Common myeloid progenitor, CD34-positive (primary cell): Measurements from ENCODE around the gene LY9.
A peak's percentile ranks its signal among the peaks of the same experiment; 100 is the strongest.

Experiments used
- CTCF ChIA-PET: fragments of 350-600 bp; sonication (Branson Sonifier 250); formaldehyde crosslinking; loops from one replicate; lab custom pipeline; 2021; ENCODE audit warnings: antibody characterized with exemption; lab: Charles Lee
- POLR2A ChIA-PET: fragments of 350-600 bp; sonication (Branson Sonifier 250); formaldehyde crosslinking; loops from one replicate; lab custom pipeline; 2021; ENCODE audit warnings: antibody characterized with exemption; lab: Charles Lee
- DNase-seq, 3 donors: peaks; one replicate each; pipeline versions ENCODE4 v3.0.0 to v3.0.0-alpha.2; 2013
- H3K27ac ChIP-seq, 2 experiments: 1 replicate in 1 of 2; 2 replicates in 1 of 2; pipeline ENCODE4 v1.7.0; 2013; ENCODE audit warnings: inconsistent platforms in 2 of 2, low read length in 2 of 2, mild to moderate bottlenecking in 2 of 2, low read depth in 1 of 2, moderate library complexity in 1 of 2; ENCODE audit not compliant: severe bottlenecking in 2 of 2, insufficient read depth in 1 of 2, poor library complexity in 1 of 2
- H3K27me3 ChIP-seq, 5 experiments: replicated peaks in 2 of 5; 1 replicate in 3 of 5; 2 replicates in 2 of 5; pipeline versions ENCODE4 v1.6.1 to v1.7.0; 2013; ENCODE audit warnings: low read length in 4 of 5, mild to moderate bottlenecking in 2 of 5, moderate library complexity in 2 of 5, inconsistent platforms in 1 of 5; ENCODE audit not compliant: insufficient read depth in 5 of 5, control insufficient read depth in 4 of 5
- H3K36me3 ChIP-seq, 4 experiments: 1 replicate in 2 of 4; 2 replicates in 2 of 4; pipeline versions ENCODE4 v1.6.1 to v1.7.0; 2013; ENCODE audit warnings: low read length in 3 of 4, control low read depth in 1 of 4, mild to moderate bottlenecking in 1 of 4; ENCODE audit not compliant: control insufficient read depth in 4 of 4, insufficient read depth in 4 of 4
- H3K4me1 ChIP-seq, 4 experiments: 1 replicate in 3 of 4; 2 replicates in 1 of 4; pipeline versions ENCODE4 v1.6.1 to v1.7.1; 2013; ENCODE audit warnings: low read length in 3 of 4, mild to moderate bottlenecking in 3 of 4, control low read depth in 1 of 4, inconsistent platforms in 1 of 4, moderate library complexity in 1 of 4; ENCODE audit not compliant: control insufficient read depth in 4 of 4, insufficient read depth in 4 of 4; ENCODE audit errors: control extremely low read depth in 1 of 4
- H3K4me3 ChIP-seq, 7 experiments: 1 replicate in 4 of 7; 2 replicates in 3 of 7; pipeline versions ENCODE4 v1.5.1 to v1.7.0; 2013; ENCODE audit warnings: mild to moderate bottlenecking in 7 of 7, low read length in 6 of 7, moderate library complexity in 6 of 7, inconsistent platforms in 2 of 7, low read depth in 2 of 7, control low read depth in 1 of 7; ENCODE audit not compliant: insufficient read depth in 4 of 7, control insufficient read depth in 1 of 7; ENCODE audit errors: extremely low read depth in 1 of 7
- H3K9me3 ChIP-seq, 5 experiments: 1 replicate in 4 of 5; 2 replicates in 1 of 5; pipeline versions ENCODE4 v1.6.1 to v1.7.1; 2013; ENCODE audit warnings: low read length in 4 of 5, mild to moderate bottlenecking in 2 of 5, inconsistent platforms in 1 of 5, low read depth in 1 of 5, moderate library complexity in 1 of 5; ENCODE audit not compliant: control insufficient read depth in 4 of 5, insufficient read depth in 2 of 5; ENCODE audit errors: control extremely low read depth in 1 of 5
- WGBS: methylation state at CpG from one replicate; pipeline ENCODE4 v1.1.5; 2013; ENCODE audit not compliant: insufficient coverage; 5-methylcytosine and 5-hydroxymethylcytosine counted together

Gene LY9

DNA sequence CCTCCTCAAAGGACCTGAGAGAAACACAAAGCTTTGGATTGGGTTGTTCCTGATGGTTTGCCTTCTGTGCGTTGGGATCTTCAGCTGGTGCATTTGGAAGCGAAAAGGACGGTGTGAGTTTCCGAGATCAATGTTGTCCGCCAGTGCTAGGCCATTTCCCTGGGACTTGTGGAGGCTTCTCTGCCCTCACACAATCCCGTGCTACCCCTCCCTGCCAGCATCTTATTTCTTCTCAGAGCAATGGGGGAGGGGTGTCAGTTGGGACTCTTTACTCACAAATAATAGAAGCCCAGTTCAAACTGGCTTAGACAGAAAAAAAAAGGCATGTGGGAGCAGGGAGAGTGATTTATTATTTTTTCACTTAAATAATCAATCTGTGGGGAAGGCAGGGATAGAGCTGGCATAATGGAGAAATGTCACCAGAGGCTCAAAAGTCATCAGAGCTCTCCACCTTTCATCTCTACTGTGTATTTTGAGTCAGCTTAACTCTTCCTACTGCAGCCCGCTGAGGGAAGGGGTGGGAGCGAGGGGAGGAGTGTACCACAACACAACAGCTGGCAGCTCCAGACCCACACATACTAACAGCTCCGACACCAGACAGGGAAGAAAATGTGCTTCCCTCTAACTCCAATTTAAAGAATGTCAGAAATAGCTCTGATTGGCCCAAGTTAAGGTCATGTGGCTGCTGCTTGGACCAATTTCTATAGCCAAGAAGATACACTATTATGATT lies 22.4 kb downstream of the LY9 start:
- no peak overlapping the region for H3K27ac ChIP-seq
- CTCF ChIA-PET: interaction anchor here (0.9 to 2.1 kb wide), 7 partner anchors 22 to 170 kb away, joined by 3 to 6 read pairs (median 4); partner anchors contain the start of gene LY9

DNA sequence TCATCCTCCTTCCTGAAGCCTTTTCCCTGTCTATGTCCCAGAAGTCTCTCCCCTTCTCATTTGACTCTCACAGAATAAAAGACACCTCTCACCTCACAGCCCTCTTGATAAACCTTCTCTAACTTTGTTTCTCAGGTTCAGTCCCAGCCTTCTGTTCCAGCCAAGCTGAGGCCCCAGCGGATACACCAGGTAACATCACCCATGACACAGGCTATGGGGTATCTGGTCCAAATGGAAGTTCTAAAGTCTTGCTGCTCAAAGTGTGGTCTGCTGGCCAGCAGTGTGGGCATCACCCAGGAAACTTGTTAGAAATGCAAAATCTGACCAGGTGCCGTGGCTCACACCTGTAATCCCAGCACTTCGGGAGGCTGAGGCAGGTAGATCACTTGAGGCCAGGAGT lies 23.2 kb downstream of the LY9 start:
- DNase-seq: no peak
- Histone ChIP-seq H3K27ac (no peak overlapping the region), H3K36me3 (no peaks in the 10 kb centered on the region), H3K27me3 (peaks cover 0 to 4% (median 0%) of the 10 kb centered on the region in 5 experiments), H3K4me3 (no peak overlapping the region), H3K9me3 (no peaks in the 10 kb centered on the region), H3K4me1 (no peaks in the 10 kb centered on the region)
- ChIA-PET CTCF (interaction anchor here (0.9 to 2.5 kb wide), 6 partner anchors 12 to 169 kb away, joined by 3 to 6 read pairs (median 5); partner anchors contain the start of gene LY9), POLR2A (no interaction called here)
- WGBS: 64% methylated on average over 3 of the region's 3 CpGs

More for the DNA sequence above, 22.4 kb downstream of the LY9 start:
- WGBS: 80% methylated on average over 7 of the region's 9 CpGs
- Histone ChIP-seq H3K9me3 (no peaks in the 10 kb centered on the region), H3K4me1 (no peaks in the 10 kb centered on the region), H3K36me3 (no peaks in the 10 kb centered on the region), H3K27me3 (peaks cover 0 to 5% (median 0%) of the 10 kb centered on the region in 5 experiments), H3K4me3 (no peak overlapping the region)
- POLR2A ChIA-PET: no interaction called here
- no peak for DNase-seq

DNA sequence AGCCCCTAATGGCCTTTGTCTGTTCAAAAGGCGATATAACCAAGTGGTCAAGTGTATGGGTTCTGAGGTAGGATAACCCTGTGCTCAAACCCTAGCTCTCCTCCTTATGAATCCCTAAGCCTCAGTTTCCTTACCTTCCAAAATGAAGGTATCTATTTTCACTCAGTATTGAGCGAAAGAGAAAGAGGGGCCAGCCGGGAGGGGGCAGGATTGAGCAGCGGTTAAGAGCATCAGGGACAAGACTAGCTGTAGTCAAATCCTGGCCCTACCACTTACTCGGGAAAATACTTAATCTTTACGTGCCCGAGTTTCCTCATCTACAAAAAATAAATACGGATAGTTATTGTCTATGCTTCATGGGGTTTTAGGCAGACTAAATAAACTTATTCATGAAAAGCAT lies 25.7 kb downstream of the LY9 start:
- DNase-seq: no peak
- no peak overlapping the region for H3K4me3 ChIP-seq

DNA sequence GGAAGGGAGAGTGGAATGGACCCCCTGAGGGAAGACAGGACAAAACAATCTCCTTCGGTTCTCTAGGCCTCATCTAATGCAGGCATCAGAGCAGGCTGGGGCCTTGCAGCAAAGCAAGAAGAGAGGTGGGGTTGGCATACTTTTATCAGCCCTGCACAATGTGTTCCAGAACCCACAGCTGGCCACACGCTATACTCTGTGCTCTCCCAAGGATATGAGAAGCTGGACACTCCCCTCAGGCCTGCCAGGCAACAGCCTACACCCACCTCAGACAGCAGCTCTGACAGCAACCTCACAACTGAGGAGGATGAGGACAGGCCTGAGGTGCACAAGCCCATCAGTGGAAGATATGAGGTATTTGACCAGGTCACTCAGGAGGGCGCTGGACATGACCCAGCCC lies 27.3 kb downstream of the LY9 start:
- H3K27me3 ChIP-seq: no peaks in the 10 kb centered on the region
- ChIA-PET CTCF (interaction anchor here (1.1 to 2.0 kb wide), 5 partner anchors 14 to 151 kb away, joined by 3 to 8 read pairs (median 4); no protein-coding TSS in a partner anchor), POLR2A (no interaction called here)
- H3K27ac ChIP-seq: no peak overlapping the region
- peak in 2 of 3 donors; percentile 33 to 57 for DNase-seq
- H3K9me3 ChIP-seq: no peaks in the 10 kb centered on the region
- H3K4me3 ChIP-seq: no peak overlapping the region
- WGBS: 100% methylated on average over 2 of the region's 3 CpGs
- H3K36me3 ChIP-seq: peaks cover 0 to 6% (median 0%) of the 10 kb centered on the region in 4 experiments
- H3K4me1 ChIP-seq: no peaks in the 10 kb centered on the region

More for the DNA sequence above, 25.7 kb downstream of the LY9 start:
- no peaks in the 10 kb centered on the region for H3K36me3 ChIP-seq
- H3K4me1 ChIP-seq: no peaks in the 10 kb centered on the region
- WGBS: 88% methylated on average over 4 of the region's 8 CpGs
- no peaks in the 10 kb centered on the region for H3K9me3 ChIP-seq
- peaks cover 0 to 4% (median 0%) of the 10 kb centered on the region in 5 experiments for H3K27me3 ChIP-seq
- ChIA-PET CTCF (interaction anchor here (0.6 to 2.5 kb wide), 7 partner anchors 10 to 132 kb away, joined by 3 to 5 read pairs (median 4); no protein-coding TSS in a partner anchor), POLR2A (no interaction called here)
- no peak overlapping the region for H3K27ac ChIP-seq

DNA sequence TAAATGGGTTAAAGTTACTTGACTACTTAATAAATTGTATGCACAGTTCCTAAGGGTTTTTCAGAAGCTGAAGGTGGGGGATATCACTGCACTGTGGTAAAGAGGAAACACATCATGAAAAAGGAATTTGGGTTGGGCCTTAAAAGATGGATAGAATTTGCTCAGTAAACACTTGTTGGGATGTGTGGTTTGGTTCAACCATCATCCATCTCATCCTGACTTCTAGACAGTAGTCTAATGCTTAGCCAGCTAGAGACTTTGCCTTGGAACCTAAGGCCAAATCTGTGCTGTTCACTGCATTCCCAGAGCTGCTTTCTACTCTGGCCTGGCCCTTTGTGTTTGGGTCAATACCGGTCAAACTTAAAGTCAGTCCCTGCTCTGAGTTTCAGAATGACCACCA lies 30.6 kb downstream of the LY9 start:
- Histone ChIP-seq H3K4me3 (no peak overlapping the region), H3K9me3 (no peaks in the 10 kb centered on the region), H3K36me3 (peaks cover 5 to 33% (median 19%) of the 10 kb centered on the region in 4 experiments), H3K27ac (no peak overlapping the region), H3K27me3 (no peaks in the 10 kb centered on the region), H3K4me1 (no peaks in the 10 kb centered on the region)
- CTCF ChIA-PET: interaction anchor here (1.2 to 1.5 kb wide), 2 partner anchors 95 to 125 kb away, joined by 3 to 4 read pairs; no protein-coding TSS in a partner anchor
- POLR2A ChIA-PET: no interaction called here
- no peak for DNase-seq
- 100% methylated on average over 1 of the region's 1 CpG for WGBS

DNA sequence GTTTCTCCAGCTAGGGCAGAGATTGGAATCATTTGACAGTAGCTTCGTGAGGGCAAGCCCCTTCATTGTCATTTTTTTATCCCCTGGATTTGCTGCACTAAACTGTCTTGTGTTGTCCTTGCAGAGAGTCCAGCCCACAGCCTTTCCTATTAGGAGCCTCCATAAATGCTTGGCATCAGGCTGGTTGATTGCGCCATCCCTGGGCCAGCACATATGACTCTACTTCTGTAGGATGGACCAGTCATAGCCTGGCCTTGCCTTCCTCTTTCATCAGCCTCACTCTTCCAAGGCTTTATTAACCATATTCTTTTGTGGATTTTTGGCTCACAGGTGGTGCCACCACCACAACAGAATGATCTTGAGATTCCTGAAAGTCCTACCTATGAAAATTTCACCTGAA lies 31.4 kb downstream of the LY9 start:
- Histone ChIP-seq H3K36me3 (peaks cover 9 to 42% (median 24%) of the 10 kb centered on the region in 4 experiments), H3K27ac (no peak overlapping the region), H3K9me3 (no peaks in the 10 kb centered on the region), H3K4me1 (no peaks in the 10 kb centered on the region), H3K27me3 (no peaks in the 10 kb centered on the region), H3K4me3 (no peak overlapping the region)
- ChIA-PET CTCF (interaction anchor here (1.7 to 5.5 kb wide), 2 partner anchors 124 to 148 kb away, joined by 6 to 44 read pairs; no protein-coding TSS in a partner anchor), POLR2A (no interaction called here)
- no peak for DNase-seq
- WGBS: 100% methylated on average over 1 of the region's 2 CpGs

DNA sequence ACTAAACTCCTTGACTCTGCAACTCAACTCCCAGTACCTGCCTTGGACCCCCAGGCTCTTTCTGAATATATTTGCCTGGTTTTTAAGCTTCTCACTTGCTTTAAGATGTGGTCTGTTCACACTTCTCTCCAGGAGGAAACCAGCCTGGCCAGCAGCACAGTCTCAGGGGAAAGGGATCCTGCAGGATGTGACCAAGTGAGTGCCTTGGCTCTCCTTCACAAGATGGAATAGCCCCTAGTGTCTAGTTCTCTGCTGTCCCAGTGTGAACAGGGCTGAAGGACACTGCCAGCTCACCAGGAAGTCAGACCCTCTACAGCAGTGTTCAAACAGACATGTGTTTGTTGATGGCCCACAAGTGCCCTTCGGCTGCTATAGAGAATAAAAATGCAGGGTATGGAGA lies 33.8 kb downstream of the LY9 start:
- no peak overlapping the region for H3K4me3 ChIP-seq
- peaks cover 15 to 64% (median 38%) of the 10 kb centered on the region in 4 experiments for H3K36me3 ChIP-seq
- H3K9me3 ChIP-seq: no peaks in the 10 kb centered on the region
- WGBS: 100% methylated on average over 1 of the region's 1 CpG
- CTCF ChIA-PET: interaction anchor here (0.7 to 5.5 kb wide), 14 partner anchors 13 to 150 kb away, joined by 3 to 44 read pairs (median 4); partner anchors contain the start of gene ITLN2
- no peaks in the 10 kb centered on the region for H3K27me3 ChIP-seq
- H3K4me1 ChIP-seq: no peaks in the 10 kb centered on the region
- no peak for DNase-seq
- H3K27ac ChIP-seq: no peak overlapping the region
- POLR2A ChIA-PET: no interaction called here
